Cardiac atrium fibroblast (primary cell): ENCODE data around the gene C2CD5. TPM values are rescaled to one million over a fixed set of nuclear protein-coding genes. Genes with fewer than 3 reads are reported as not detected.

ENCODE experiments used
- total RNA-seq: library from RNA; depleted of rRNA; stranded (reverse); fragments of >200 nt; gene quantifications from 2 replicates; pipeline ENCODE4 v1.2.3, GENCODE V29; 2015

C2CD5 gene, protein sequence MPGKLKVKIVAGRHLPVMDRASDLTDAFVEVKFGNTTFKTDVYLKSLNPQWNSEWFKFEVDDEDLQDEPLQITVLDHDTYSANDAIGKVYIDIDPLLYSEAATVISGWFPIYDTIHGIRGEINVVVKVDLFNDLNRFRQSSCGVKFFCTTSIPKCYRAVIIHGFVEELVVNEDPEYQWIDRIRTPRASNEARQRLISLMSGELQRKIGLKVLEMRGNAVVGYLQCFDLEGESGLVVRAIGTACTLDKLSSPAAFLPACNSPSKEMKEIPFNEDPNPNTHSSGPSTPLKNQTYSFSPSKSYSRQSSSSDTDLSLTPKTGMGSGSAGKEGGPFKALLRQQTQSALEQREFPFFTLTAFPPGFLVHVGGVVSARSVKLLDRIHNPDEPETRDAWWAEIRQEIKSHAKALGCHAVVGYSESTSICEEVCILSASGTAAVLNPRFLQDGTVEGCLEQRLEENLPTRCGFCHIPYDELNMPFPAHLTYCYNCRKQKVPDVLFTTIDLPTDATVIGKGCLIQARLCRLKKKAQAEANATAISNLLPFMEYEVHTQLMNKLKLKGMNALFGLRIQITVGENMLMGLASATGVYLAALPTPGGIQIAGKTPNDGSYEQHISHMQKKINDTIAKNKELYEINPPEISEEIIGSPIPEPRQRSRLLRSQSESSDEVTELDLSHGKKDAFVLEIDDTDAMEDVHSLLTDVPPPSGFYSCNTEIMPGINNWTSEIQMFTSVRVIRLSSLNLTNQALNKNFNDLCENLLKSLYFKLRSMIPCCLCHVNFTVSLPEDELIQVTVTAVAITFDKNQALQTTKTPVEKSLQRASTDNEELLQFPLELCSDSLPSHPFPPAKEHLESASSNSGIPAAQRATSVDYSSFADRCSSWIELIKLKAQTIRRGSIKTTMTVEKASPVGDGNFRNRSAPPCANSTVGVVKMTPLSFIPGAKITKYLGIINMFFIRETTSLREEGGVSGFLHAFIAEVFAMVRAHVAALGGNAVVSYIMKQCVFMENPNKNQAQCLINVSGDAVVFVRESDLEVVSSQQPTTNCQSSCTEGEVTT
- total RNA-seq, result 8.9 and 11.6 TPM in 2 replicates

DNA sequence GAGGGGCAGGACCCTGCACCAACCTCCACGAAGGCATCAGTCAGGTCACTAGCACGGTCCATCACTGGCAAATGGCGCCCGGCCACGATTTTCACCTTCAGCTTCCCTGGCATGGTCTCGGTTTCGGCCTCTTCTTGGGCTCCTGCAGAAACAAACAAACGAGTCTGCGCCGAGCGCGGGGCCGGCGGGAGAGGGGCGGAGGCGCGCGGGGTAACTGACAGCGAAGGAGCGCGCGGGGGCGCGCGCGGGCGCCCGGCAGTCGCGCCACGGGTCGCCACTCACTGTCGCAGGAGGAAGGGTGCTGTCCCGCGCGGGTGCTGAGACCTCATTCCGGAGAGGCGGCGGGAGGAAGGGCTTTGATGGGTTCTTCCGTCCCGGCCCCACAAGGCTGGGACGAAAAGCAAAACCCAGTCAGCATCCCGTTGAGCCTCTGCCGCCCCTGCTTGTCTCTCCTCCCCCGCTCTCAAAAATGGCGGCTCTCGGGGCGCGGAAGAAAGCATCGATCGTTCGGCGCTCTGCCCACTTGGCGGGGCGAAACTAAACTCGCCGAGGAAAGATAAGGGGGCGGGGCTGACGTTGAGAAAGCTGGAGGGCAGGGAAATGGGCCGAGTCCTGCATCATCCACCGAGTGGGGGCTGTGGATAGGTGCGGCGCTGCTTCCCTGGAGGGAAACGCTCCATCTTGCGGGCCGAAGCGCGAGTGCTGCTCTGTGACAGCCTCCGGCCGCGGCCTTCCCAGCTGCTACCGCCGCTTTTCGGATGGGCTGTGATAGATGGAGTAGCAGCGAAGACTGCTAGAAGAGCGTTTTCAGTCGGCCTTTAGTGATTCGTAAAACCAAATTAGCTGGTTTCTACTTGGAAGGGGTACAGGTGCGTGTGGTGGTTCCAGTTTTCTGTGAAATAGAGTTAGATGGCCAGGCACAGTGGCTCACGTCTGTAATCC is at the start of gene C2CD5:
C2CD5 (minus strand) TSS at position 505 of the 942 bp plus-strand sequence; CDS start at position 113, 392 bp downstream.

Other genes starting within 250 kb of the C2CD5 start
- 0.49 and 1.4 TPM in 2 replicates for gene ST8SIA1, start 209.8 kb downstream of the C2CD5 start, total RNA-seq
- 17.0 and 23.6 TPM in 2 replicates for gene ETNK1, start 80.6 kb upstream of the C2CD5 start, total RNA-seq